Stimulated activated CD8-positive, alpha-beta memory T cell treated with anti-CD3 and anti-CD28 coated beads, Interleukin-4, amount 100 ng/mL, for 4 hours (primary cell): Measurements from ENCODE around the gene PLAC8.
"Not testable (repeated sequence)": the region's sequence is repeated elsewhere in the genome, so short reads cannot be mapped to it uniquely, and the experiment has no call there.

Experiments used
- DNase-seq, 2 donors: peaks; one replicate each; pipeline ENCODE4 v3.0.0-alpha.2; 2020; ENCODE audit warnings: low read depth in 2 of 2, low spot score in 1 of 2

The PLAC8 gene

DNA sequence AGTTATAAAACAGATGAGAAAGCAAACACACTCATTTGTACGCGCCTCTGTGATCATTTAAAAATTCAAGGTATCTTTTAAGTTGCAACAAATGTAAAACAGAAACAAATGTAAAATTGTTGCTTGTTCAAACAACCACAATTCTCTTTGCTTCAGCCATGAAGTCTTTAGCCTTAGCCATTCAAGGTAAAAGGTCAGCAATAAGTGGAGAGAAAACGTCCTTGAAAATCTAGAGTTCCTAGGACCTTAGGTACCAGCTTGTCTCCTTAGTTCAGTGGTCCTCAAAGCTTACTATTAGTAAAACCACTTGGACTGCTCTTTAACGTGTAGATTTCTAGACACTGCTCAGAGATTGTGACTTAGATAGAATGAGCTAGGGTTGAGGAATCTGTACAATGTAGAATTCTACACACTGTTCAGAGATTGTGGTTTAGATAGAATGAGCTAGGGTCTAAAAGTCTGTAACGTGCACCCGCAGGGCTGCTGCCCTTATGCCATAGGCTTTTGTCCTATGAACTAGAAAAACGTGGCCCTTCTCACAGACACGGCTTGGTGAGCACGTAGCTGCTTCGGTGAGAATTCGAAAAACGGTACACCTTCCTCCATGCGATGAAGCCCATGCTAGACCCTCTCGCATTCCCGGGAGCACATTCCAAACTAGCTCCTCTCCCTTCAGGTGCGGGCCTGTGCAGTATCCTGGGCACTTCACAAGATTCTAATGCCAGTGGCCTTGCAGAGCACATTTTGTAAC, 1.7 kb downstream of the PLAC8 start:
- no peak for DNase-seq

DNA sequence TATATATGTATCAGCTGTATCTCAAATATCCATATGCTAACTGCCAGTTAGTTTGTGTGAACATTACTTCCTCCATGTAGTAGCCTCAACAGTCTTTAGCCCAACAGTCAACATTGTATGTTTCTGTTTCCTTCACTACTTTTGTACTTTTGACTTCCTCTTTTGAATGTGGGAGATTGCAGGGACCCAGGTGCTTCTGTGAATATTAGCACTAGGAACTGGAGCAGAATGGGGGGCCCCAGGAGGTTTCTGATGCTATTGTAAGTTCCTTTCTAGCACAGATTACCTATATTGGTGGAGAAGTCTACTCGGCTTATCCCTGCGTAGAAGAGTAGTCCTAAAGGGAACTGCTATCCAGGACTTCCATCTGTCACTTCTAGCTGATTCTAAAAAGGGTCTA, 2.3 kb downstream of the PLAC8 start:
- DNase-seq = no peak

DNA sequence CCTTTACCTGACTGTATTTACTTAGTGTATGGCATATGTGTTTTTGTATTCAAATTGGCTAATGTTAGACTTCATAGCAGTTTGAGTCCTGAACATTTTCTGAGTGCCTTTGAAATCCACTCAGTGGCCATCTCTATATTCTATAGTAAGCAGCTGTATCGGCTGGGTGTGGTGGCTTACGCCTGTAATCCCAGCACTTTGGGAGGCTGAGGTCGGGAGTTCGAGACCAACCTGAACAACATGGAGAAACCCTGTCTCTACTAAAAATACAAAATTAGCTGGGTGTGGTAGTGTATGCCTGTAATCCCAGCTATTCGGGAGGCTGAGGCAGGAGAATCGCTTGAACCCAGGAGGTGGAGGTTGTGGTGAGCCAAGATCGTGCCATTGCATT, 2.8 kb downstream of the PLAC8 start:
- not testable (repeated sequence) for DNase-seq

DNA sequence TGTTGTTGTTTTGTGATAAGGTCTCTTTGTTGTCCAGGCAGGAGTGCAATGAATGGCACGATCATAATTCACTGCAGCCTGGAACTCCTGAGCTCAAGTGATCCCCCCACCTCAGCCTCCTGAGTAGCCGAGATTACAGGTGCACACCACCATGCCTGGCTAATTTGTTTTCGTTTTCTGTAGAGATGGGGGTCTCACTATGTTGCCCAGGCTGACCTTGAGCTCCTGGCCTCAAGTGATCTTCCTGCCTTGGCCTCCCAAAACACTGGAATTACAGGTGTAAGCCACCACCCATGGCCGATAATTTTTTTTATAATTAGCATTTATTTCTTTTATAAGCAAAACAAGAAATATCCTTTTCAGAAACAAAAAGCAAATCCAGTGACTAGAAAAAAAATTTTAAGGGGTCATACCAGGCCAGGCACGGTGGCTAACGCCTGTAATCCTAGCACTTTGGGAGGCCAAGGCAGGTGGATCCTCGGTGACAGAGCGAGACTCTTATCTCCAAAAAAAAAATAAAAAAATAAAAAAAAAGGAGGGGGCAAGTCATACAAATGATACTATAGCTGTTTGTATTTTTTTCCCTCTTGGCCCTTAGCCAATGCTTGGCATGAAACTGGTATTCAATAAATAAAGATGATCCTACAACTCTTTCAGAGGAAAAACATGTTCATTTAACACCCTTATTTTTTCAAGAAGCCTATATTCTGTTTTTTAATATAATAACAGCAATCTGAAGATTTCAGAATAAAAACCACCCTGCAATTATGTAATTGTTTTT, 3.4 kb downstream of the PLAC8 start:
- DNase-seq = no peak

DNA sequence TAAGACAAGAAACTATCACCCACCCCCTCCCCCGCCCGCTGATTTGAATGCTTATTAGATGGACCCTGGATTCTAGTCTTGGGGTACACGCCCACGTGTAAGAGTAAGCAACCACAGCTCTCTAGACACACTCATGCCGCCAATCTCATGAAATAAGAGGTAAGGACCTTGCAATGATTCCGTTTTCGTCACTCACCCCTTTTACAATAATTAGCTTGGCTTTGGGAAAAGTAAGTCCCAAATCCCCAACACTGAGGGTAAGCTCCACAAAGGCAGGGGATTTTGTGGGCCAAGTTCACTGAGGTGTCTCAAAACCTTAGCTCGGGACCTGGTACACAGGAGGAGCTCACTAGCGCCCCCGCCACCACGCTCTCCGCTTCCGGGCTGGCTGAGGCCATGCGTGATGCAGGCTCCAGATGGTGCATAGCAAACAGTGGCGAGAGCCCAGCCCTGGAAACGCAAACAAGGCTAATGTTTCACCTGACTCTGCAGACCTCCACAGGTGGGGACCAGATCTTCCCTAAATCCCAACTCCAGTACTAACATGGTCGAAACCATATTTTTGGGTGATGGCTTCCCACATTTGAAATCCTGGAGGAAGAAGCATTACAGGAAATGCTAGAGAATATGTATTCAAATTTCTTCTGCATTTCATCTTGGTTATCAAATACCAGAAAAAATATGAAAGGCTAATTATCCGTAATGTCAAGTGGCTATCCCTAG, 4.1 kb downstream of the PLAC8 start:
- peak; percentile 79 to 82 for DNase-seq

DNA sequence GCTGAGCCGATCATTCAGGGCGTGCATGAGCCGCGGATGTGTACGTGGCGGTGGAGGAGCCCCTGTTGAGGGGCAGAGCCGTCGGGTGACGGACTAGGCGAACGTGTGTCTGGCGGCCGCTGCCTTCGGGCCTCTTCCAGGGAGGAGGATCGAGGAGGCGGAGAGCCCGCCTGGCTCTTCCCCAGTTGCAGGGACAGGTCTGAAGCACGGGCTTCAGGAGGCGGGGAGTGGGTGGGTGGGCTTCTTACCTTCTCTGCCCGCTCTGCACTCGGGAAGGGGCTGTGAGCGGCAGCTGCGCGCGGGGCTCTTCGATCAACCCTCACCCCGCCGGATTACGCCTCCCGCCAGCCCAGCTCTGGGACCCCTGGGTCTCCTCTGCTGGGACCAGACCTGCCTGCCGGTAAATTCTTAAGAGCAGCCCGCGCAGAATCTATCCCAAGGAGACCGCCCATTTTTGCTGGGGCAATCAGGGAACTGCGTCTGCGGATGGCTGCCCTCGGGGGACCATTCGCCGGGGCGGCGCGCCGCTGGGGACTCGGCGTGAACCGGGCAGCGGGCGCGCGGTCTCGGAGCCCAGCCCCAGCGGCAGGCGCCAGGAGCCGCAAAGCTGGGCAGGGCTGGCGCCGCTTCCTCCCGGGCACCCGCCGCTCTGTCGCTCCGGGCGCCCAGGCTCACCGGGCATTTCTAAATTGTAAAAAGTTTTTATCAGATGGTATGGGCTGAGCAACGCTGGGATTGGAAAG, 4.9 kb downstream of the PLAC8 start:
- no peak for DNase-seq

DNA sequence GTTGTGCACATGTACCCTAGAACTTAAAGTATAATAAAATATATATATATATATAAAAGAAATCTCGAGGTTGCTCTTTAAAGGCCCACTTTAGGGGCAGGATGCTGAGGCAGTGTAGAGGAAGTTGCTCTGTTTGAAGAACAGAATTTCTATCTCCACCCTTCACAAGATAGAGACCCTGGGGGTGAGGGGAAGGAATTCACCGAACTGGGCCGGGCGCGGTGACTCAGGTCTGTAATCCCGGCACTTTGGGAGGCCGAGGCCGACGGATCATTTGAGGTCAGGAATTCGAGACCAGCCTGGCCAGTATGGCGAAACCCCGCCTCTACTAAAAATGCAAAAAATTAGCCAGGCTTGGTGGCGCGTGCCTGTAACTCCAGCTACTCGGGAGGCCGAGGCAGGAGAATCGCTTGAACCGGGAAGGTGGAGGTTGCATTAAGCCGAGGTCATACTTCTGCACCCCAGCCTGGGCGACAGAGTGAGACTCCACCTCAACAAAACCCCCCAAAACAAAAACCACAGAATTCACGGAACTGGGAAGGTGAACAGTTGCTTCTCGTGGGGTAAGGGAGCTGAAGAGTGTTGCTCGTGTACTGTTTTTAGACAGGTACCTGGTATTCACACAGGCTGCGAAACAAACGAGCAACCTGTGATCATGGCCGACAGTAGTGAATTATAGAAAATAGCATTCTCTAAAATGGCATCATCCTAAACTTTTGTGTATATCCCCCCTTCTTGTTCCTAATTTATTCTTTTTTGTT, 6.2 kb downstream of the PLAC8 start:
- no peak for DNase-seq

DNA sequence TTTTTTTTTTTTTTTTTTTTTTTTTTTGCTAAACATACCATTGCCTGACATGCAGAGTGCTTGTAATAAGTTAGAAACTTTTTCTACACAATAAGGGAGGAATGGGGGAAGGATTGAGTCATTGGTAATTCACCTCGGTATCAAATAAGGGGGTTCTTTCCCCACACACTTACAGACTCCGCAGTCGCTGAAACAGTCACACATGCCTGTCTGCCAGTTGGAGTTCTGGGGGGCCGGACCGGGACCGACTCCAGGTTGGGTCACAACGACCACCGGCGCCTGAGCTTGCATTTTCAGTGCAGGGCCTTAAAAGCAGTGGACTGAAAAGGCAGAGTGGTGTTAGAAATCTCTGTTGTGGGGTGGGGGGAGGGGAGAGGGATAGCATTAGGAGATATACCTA, 6.9 kb downstream of the PLAC8 start:
- no peak for DNase-seq

DNA sequence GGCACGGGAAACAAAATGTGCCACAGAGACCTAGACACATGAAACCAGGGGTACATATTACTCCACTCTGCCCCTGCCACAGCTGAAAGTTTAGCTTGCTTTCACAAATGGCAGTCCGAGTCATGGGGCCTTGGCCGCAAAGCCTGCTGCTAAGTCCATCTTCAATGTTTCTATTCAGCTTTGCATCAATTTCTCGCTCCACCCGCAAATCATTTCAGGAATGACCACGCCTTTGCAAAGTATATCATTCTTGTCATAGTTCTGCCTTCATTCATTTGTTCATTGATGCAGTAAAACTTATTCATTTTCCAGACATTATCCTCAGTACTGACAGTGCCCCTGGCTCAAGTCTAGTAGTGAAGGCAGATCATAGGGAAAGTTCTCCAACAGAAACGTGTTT, 9.5 kb downstream of the PLAC8 start:
- DNase-seq = no peak

DNA sequence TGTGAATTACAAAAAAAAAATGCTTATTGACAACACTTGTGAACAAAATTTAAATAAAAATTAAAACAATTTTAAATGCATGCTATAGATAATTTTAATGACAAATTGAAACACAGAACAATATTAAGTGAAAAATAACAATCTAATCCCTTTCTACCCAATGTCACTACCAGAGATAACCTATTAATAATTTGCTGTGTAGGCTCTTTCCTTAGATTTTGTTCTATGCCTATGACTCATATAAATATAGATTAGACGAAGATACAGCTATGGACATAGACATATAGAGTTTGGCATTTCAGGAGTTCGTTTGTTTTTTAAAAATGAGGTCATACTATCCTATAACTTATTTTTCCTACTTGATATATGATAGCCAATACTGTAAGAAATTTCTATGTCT, 18.1 kb downstream of the PLAC8 start:
- DNase-seq = no peak

DNA sequence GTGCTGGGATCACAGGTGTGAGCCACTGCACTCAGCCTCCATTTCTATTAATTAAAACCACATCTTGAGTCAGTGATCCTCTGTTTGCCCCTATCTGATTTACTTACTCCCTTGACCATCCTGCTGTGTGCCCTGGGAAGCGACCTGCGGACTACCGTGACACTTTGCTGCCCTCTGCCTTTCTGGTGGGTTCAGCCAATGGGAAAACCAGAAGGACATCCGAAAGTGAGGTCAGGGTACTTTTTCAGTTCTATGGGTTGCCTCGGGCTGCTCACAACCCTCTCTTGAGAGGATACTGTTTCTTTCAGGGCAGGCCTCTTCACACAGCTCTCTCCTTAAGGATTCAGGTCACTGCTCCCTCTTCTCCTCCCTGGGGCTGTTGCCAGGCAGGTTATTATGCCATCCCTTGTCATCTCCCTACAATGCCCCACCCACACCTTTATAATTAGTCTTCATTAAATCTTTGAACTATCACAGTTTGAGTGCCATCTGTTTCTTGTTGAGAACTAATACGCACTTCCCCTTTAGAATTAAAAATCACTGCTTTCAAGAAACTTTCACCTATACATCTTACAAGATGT, 21.4 kb downstream of the PLAC8 start:
- DNase-seq = no peak

DNA sequence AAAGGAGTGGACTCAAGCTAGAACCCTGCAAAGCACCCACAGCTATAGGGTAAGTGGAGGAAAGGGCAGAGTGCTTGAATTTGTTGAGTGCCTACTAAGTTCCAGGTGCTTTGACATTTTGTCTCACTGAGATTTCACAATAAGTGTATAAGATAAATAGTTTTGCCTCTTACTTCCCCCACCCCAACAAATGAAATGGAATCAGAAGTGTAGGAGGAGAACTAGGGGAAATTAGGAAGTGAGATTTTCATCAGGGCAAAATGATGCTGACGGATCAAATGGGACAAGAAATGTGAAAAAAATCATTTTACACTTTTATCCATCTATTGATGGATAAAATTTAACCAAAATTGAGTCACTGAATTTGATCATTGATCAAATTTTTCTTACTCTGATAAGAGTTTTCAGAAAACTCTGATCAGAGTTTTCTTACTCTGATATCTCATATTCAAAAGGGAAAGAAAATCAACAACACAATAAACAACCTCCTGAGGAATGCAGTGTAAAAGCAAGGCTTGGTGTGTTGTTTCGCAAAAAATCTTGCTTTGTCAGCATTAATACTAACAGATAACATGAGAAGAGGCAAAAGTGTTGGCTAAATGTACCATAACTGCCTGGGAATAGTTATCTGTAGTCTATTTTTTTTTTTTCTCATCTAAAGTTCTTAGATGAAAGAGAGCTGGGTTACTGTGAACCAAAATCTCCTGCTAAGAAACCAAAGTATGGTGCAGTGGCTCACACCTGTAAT, 24.9 kb downstream of the PLAC8 start:
- DNase-seq = no peak

DNA sequence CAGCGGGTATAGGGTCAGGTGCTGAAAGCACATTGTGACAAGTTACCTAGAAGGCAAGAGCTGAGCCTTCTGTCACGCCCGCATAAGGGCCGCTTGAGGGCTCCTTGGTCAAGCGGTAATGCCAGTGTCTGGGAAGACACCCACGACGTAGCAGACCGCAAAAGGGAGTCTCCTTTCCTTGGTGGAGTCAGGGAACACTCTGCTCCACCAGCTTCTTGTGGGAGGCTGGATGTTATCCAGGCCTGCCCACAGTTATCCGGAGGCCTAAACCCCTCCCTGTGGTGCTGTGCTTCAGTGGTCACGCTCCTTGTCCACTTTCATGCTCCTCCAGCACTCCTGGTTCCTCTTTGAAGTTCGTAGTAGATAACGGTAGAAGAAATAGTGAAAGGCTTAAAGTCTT, 29.6 kb downstream of the PLAC8 start:
- DNase-seq = not testable (repeated sequence)

DNA sequence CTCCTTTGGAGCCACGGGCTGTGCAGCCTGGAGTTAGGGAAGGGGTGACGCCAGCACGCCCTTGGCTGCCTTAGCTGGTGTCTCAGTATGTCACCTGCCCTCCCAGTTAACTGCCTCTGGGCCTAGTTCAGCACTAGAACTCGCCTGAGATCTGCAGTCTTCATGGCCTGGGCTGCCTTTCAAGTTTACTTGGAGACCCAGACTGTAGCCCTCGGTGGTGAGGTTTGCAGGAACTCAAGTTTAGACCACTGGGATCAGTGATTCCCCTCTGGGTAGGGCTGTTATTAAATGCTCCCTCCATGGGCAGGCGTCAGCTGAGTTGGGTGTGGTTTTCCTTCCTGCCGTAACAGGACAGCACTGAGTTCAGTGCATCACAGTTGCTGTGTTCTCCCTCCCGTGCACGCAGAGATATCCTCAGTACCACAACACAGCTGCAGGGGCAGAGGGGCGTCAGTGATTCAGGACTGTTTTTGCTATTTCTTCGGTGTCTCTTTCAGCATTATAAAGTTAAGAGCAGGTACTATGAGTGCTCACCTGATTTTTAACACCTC, 30.5 kb downstream of the PLAC8 start:
- no peak for DNase-seq

DNA sequence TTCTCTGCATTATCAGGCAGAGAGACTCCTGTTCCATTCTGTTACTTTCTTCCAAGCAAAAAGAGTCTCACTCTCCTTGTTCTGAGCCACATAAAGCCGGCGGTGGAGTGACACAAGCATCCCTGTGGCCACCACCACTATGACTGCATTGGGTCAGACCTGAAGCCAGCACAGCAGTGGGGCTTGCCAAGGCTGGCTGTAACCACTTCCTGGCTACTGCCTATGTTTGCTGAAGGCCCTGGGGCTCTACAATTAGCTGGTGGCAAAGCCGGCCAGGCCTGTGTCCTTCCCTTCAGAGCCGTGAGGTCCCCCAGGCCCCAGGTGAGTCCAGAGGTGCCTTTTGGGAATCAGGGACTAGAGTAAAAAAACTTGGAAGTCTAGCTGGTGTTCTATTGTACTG, 31.8 kb downstream of the PLAC8 start:
- DNase-seq = no peak

DNA sequence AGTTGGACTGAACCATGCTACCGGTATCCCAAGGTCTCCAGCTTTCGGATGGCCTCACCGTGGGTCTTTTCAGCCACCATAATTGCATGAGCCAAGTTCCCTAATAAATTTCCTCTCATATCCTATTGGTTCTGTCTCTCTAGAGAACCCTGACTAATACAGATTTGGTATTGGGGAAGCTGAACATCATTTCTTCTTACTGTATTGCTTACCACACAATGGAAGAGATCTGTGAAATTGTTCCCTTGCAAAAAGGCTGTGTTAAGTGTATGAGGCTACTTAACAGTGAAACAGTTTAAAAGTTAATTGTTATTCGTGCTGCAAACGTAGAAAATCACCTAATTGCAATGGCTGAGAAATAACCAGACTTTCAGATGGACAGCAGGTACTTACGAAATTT, 34.0 kb downstream of the PLAC8 start:
- no peak for DNase-seq

DNA sequence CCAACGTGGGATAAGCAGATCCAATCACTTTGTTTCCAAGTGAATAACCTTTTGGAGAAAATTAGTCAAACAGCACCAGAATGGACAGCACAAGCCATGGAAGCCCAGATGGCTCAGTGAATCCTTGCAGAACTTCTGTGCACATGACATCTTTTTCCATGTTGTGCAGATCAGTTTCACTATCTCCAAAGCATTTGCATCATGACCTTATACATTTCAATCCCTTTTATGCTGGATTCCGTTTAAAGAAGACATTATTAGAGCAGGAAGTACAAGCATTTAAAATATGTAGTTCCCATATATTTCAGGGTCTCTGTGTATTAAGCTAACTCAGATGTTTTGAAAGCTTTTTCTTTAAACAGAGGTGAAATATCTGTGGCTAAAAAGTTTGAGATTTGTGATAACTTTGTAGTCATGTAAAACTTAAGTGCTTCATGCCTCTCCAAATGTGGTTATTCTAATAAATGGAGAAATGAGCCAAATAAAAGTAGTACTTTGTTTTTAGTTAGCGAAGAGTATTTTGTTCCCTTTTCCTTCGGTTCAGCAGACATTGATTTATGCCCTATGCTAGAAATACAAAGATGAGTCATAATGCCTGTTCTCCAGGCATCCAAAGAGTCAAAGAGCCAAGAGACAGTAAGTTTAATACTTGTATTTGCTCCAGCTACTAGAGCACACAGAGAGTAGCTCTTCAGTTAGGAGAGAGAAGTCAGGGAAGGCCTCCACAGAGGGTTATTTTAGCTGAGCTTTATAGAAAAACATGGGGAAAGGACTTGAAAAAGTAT, 39.0 kb downstream of the PLAC8 start:
- no peak for DNase-seq

DNA sequence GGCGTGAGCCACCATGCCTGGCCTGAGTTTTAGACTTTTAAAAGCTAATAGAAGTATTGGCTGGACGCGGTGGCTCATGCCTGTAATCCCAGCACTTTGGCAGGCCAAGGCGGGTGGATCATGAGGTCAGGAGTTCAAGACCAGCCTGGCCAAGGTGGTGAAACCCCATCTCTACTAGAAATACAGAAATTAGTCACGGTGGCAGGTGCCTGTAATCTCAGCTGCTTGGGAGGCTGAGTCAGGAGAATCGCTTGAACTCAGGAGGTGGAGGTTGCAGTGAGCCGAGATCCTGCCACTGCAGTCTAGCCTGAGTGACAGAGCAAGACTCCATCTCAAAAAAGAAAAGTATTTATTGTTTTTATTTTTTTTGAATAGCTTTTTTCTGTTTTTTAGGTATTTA, 39.7 kb downstream of the PLAC8 start:
- not testable (repeated sequence) for DNase-seq
